Brain microvascular endothelial cell (primary cell): ENCODE measurements around the gene BTBD9.
"Not testable (repeated sequence)": the region's sequence is repeated elsewhere in the genome, so short reads cannot be mapped to it uniquely, and the experiment has no call there.

ENCODE experiments used
- DNase-seq: peaks from one replicate; pipeline ENCODE4 v3.0.0-alpha.2; 2020
- H3K27ac ChIP-seq: fragments of 250-450 bp; sonication (Bioruptor Pico); 2 replicates; pipeline ENCODE4 v1.5.1; 2020; ENCODE audit warnings: mild to moderate bottlenecking, moderate library complexity
- H3K27me3 ChIP-seq: fragments of 250-450 bp; sonication (Bioruptor Pico); replicated peaks from 2 replicates; pipeline ENCODE4 v1.5.1; 2020; ENCODE audit warnings: mild to moderate bottlenecking
- H3K36me3 ChIP-seq: fragments of 250-450 bp; sonication (Bioruptor Pico); replicated peaks from 2 replicates; pipeline ENCODE4 v1.5.1; 2020; ENCODE audit warnings: mild to moderate bottlenecking
- H3K4me3 ChIP-seq: 2 replicates; pipeline ENCODE4 v1.5.1; 2011; ENCODE audit warnings: low read depth, mild to moderate bottlenecking, control low read depth, low read length, moderate library complexity
- CTCF ChIP-seq: IDR thresholded peaks from 2 replicates; pipeline ENCODE4 v1.5.1; 2011; ENCODE audit warnings: low read depth, mild to moderate bottlenecking, moderate library complexity, low read length, control low read depth, inconsistent platforms; ENCODE audit errors: missing control alignments
- in situ Hi-C: cut with HindIII; loops from 2 replicates; pipeline ENCODE4 v1.10.0; 2017; ENCODE audit warnings: low sequenced_read_pairs, low pct_ligation_motif_present

Gene BTBD9

DNA sequence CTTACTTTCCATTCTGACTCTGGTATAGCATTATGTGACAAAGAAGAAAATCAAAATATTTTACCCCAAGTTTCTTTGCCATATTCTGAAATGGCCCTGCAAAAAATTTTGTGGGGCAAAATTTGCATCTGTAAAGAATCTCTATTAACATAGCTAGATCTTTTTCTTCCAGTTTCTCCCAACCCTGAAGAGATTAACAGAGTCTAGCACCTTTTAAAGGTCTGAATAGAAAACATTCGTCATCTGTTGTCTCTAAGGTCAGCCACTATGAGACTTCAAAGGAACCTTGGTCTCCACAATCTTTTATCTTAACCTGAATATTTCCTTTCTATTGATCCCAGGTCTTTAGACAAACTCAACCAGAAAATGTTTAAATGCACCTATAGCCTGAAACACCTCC, 205.7 kb downstream of the BTBD9 start:
- in situ Hi-C loops: no loop called here
- Histone ChIP-seq H3K4me3 (no peak overlapping the region), H3K36me3 (no peaks in the 10 kb centered on the region), H3K27me3 (no peaks in the 10 kb centered on the region), H3K27ac (no peak overlapping the region)
- no peak for DNase-seq
- TF ChIP-seq CTCF: no peak

- Histone ChIP-seq H3K27me3 (no peaks in the 10 kb centered on the region), H3K4me3 (no peak overlapping the region), H3K27ac (no peak overlapping the region), H3K36me3 (no peaks in the 10 kb centered on the region)
- DNase-seq: peak; percentile 38
- in situ Hi-C loops: no loop called here
- TF ChIP-seq CTCF: peak; percentile 20
Observed at GRCh38 chr6:38432479-38432878, 207.2 kb downstream of the BTBD9 start.

- in situ Hi-C loops: no loop called here
- H3K27ac ChIP-seq: no peak overlapping the region
- H3K27me3 ChIP-seq: no peaks in the 10 kb centered on the region
- TF ChIP-seq CTCF: no peak
- H3K36me3 ChIP-seq: no peaks in the 10 kb centered on the region
- no peak for DNase-seq
- H3K4me3 ChIP-seq: no peak overlapping the region
Observed at GRCh38 chr6:38432079-38432478, 207.7 kb downstream of the BTBD9 start.

- Histone ChIP-seq H3K27me3 (no peaks in the 10 kb centered on the region), H3K36me3 (no peaks in the 10 kb centered on the region), H3K4me3 (no peak overlapping the region), H3K27ac (no peak overlapping the region)
- in situ Hi-C loops: no loop called here
- no peak for DNase-seq
- no peak for TF ChIP-seq CTCF
Observed at GRCh38 chr6:38429546-38429945, 210.2 kb downstream of the BTBD9 start.

- TF ChIP-seq CTCF: no peak
- Histone ChIP-seq H3K4me3 (no peak overlapping the region), H3K27ac (no peak overlapping the region), H3K36me3 (no peaks in the 10 kb centered on the region), H3K27me3 (no peaks in the 10 kb centered on the region)
- no peak for DNase-seq
- in situ Hi-C loops: no loop called here
Observed at GRCh38 chr6:38427492-38428210, 212.1 kb downstream of the BTBD9 start.

DNA sequence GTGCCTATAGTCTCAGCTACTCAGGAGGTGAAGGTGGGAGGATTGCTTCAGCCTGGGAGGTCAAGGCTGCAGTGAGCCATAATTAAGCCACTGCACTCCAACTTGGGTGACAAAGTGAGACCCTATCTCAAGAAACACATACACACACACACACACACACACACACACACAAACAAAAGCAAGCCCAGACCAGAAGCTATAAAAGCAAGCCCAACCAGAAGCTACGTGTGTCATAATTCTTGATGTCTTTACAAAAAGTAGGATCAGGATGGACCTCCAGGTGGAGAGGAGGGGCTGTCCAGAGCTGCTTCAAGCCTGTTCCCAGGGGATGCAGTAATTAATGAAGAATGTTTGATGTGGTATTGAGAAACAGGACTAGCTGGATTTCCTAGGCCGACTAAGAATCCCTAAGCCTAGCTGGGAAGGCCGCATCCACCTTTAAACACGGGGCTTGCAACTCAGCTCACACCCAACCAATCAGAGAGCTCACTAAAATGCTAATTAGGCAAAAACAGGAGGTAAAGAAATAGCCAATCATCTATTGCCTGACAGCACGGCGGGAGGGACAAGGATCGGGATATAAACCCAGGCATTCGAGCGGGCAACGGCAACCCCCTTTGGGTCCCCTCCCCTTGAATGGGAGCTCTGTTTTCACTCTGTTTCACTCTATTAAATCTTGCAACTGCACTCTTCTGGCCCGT, 213.8 kb downstream of the BTBD9 start:
- H3K27me3 ChIP-seq, H3K27ac ChIP-seq, DNase-seq, H3K4me3 ChIP-seq, in situ Hi-C loops, H3K36me3 ChIP-seq: not testable (repeated sequence)
